GM19023 (cell line): ENCODE results near the gene VWA8.
A peak's percentile ranks its signal among the peaks of the same experiment; 100 is the strongest.

Source experiments
- ATAC-seq: cut with Tn5 transposase; IDR thresholded peaks from one replicate; pipeline ENCODE4 v1.9.1; 2021; ENCODE audit warnings: mild to moderate bottlenecking, moderate library complexity; ENCODE audit not compliant: unreplicated experiment

VWA8 gene

GRCh38 chr13:41565216-41565615, 395.7 kb downstream of the VWA8 start:
- no peak for ATAC-seq

- no peak for ATAC-seq
Measured at GRCh38 chr13:41563984-41564365, 396.9 kb downstream of the VWA8 start.

GRCh38 chr13:41563341-41563983, 397.4 kb downstream of the VWA8 start:
- ATAC-seq: no peak

- no peak for ATAC-seq
Measured at GRCh38 chr13:41562541-41563178, 398.2 kb downstream of the VWA8 start.

- ATAC-seq: no peak
Measured at GRCh38 chr13:41562083-41562482, 398.8 kb downstream of the VWA8 start.

- no peak for ATAC-seq
Measured at GRCh38 chr13:41561170-41561569, 399.7 kb downstream of the VWA8 start.

GRCh38 chr13:41558781-41559560, 401.9 kb downstream of the VWA8 start:
- ATAC-seq: no peak

GRCh38 chr13:41557719-41558118, 403.2 kb downstream of the VWA8 start:
- no peak for ATAC-seq

- ATAC-seq: peak; percentile 94
Measured at GRCh38 chr13:41554626-41555386, 406.1 kb downstream of the VWA8 start.

- peak; percentile 4 for ATAC-seq
Measured at GRCh38 chr13:41554180-41554579, 406.7 kb downstream of the VWA8 start.

- no peak for ATAC-seq
Measured at GRCh38 chr13:41552031-41552430, 408.9 kb downstream of the VWA8 start.

GRCh38 chr13:41550276-41550675, 410.6 kb downstream of the VWA8 start:
- ATAC-seq: no peak

GRCh38 chr13:41549491-41549890, 411.4 kb downstream of the VWA8 start:
- no peak for ATAC-seq

- no peak for ATAC-seq
Measured at GRCh38 chr13:41548910-41549309, 412.0 kb downstream of the VWA8 start.

GRCh38 chr13:41548031-41548430, 412.9 kb downstream of the VWA8 start:
- no peak for ATAC-seq

- ATAC-seq: no peak
Measured at GRCh38 chr13:41547251-41548000, 413.5 kb downstream of the VWA8 start.

GRCh38 chr13:41546372-41547190, 414.3 kb downstream of the VWA8 start:
- ATAC-seq: no peak

GRCh38 chr13:41545432-41545707, 415.5 kb downstream of the VWA8 start:
- ATAC-seq: no peak

GRCh38 chr13:41543664-41544300, 417.1 kb downstream of the VWA8 start:
- ATAC-seq: no peak
